AG04450 (cell line): ENCODE data around the gene METTL13. TPM values are rescaled to one million over a fixed set of nuclear protein-coding genes. Genes with fewer than 3 reads are reported as not detected.

Experiments used
- CTCF ChIA-PET: fragments of 300-600, 350-600 bp; formaldehyde crosslinking; extraction: SDS; loops from one replicate; lab custom pipeline; 2022; ENCODE audit warnings: antibody characterized with exemption, inconsistent platforms; lab: Charles Lee
- POLR2A ChIA-PET: fragments of 350-600 bp; formaldehyde crosslinking; extraction: SDS; loops from one replicate; lab custom pipeline; 2021; ENCODE audit warnings: antibody characterized with exemption, inconsistent platforms; lab: Yijun Ruan, JAX
- DNase-seq: peaks from one replicate; pipeline ENCODE4 v3.0.0-alpha.2; 2011; ENCODE audit warnings: low read depth, low spot score
- H3K27ac ChIP-seq: one replicate; pipeline ENCODE4 v1.5.1; 2012; ENCODE audit warnings: low read depth, low read length, control low read depth
- H3K27me3 ChIP-seq: one replicate; pipeline ENCODE4 v1.6.0; 2012; ENCODE audit warnings: low read length; ENCODE audit not compliant: control insufficient read depth, insufficient read depth
- H3K4me3 ChIP-seq: 2 replicates; pipeline ENCODE4 v1.5.1; 2011; ENCODE audit warnings: mild to moderate bottlenecking, low read depth, low read length, control low read depth
- H3K9me3 ChIP-seq: 2 replicates; pipeline ENCODE4 v1.5.1; 2012; ENCODE audit warnings: low read length; ENCODE audit not compliant: control insufficient read depth, insufficient read depth
- polyA plus RNA-seq: library from polyadenylated mRNA; depleted of rRNA; stranded (reverse); fragments of >200 nt; gene quantifications from 2 replicates; pipeline ENCODE4 v1.2.3, GENCODE V29; 2011
- TF ChIP-seq, protein P1 (sequence below): IDR thresholded peaks from 2 replicates; pipeline ENCODE4 v1.5.1; 2011; ENCODE audit warnings: low read depth, low read length, control low read depth, inconsistent platforms

Gene METTL13
- polyA plus RNA-seq, 1 experiment, result 32.0 TPM

DNA sequence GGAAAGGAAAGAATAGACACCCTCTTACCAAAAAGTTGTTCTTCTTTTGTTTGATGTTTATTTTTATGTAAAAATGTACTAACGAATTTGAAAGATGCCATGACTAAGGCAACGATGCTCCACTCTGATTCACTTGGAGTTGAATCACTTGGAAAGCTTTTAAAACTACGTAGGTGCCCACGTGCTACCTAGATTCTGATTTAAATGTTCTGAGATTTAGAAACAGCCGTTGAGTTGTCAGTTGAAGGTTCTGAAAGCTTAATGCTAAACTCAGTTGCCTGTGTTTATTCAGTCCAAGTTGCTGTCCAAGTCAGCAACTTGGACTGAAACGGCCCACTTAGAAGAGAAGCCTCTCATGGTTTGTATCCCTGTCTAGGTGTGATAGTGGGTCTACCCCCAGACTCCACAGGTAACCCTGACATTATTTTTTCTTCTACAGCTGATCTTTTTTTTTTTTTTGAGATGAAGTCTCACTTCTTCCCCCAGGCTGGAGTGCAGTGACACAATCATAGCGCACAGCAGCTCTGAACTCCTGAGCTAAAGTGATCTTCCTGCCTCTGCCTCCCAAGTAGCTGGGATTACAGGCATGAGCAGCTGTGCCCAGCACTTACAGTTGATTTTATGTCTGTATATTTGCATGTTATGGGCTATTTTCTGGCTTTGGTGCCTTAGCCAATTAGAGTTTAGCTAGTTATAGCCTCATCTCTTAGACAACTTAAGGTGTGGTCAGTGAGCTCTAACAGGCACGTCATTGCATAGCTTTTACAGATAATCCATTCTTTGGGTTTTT is 38.2 kb upstream of the METTL13 start:
- ChIA-PET POLR2A (interaction anchor here (0.5 to 4.9 kb wide), 13 partner anchors 9 to 1972 kb away, joined by 3 to 50 read pairs (median 5); partner anchors contain the start of gene METTL13), CTCF (interaction anchor here (0.6 to 3.1 kb wide), 12 partner anchors 11 to 611 kb away, joined by 3 to 16 read pairs (median 6); partner anchors contain the start of gene METTL13)
- peak; percentile 49 for DNase-seq
- Histone ChIP-seq H3K4me3 (peak overlapping the region; percentile 90), H3K27ac (peak overlapping the region; percentile 95), H3K9me3 (no peaks in the 10 kb centered on the region), H3K27me3 (no peaks in the 10 kb centered on the region)
- TF ChIP-seq, protein P1, sequence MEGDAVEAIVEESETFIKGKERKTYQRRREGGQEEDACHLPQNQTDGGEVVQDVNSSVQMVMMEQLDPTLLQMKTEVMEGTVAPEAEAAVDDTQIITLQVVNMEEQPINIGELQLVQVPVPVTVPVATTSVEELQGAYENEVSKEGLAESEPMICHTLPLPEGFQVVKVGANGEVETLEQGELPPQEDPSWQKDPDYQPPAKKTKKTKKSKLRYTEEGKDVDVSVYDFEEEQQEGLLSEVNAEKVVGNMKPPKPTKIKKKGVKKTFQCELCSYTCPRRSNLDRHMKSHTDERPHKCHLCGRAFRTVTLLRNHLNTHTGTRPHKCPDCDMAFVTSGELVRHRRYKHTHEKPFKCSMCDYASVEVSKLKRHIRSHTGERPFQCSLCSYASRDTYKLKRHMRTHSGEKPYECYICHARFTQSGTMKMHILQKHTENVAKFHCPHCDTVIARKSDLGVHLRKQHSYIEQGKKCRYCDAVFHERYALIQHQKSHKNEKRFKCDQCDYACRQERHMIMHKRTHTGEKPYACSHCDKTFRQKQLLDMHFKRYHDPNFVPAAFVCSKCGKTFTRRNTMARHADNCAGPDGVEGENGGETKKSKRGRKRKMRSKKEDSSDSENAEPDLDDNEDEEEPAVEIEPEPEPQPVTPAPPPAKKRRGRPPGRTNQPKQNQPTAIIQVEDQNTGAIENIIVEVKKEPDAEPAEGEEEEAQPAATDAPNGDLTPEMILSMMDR, result no peak

DNA sequence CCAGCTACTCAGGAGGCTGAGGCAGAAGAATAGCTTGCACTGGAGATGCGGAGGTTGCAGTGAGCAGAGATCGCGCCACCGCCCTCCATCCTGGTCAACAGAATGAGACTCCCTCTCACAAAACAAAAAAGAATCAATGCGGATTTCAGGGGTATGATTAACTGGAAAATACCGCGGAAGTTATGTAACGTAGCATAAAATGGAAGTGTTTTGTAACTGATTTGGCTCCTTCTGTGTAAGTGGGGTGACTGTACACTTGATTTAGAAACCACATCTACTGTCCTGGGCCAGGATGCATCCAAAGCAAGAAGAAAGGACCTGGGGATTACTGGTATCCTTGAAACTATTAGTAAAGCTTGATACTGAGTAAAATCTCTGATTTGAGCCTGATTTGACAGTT is 36.5 kb upstream of the METTL13 start:
- POLR2A ChIA-PET, result interaction anchor here (4.0 kb wide), 1 partner anchor 9 kb away, joined by 42 read pairs; no protein-coding TSS in a partner anchor
- Histone ChIP-seq H3K27me3 (no peaks in the 10 kb centered on the region), H3K9me3 (no peaks in the 10 kb centered on the region), H3K4me3 (no peak overlapping the region), H3K27ac (no peak overlapping the region)
- TF ChIP-seq, protein P1, result no peak
- CTCF ChIA-PET, result interaction anchor here (3.1 kb wide), 1 partner anchor 56 kb away, joined by 16 read pairs; no protein-coding TSS in a partner anchor
- no peak for DNase-seq

DNA sequence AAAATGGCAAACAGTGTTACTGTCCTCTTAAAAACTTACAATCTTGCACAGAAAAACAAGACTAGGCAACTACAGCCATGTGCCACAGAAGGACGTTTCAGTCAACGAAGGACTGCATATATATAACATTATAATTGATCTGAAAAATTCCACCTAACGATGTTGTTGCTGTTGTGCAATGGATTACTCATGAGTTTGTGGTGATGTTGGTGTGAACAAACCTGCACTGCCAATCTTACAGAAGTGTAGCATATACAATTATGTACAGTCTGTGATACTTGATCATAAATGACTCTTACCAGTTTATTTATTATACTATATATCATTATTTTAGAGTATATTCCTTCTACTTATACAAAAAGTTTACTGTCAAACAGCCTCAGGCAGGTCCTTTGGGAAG is 32.8 kb upstream of the METTL13 start:
- Histone ChIP-seq H3K27ac (no peak overlapping the region), H3K4me3 (no peak overlapping the region), H3K27me3 (no peaks in the 10 kb centered on the region), H3K9me3 (no peaks in the 10 kb centered on the region)
- POLR2A ChIA-PET, result no interaction called here
- CTCF ChIA-PET, result no interaction called here
- no peak for DNase-seq
- TF ChIP-seq, protein P1, result no peak

DNA sequence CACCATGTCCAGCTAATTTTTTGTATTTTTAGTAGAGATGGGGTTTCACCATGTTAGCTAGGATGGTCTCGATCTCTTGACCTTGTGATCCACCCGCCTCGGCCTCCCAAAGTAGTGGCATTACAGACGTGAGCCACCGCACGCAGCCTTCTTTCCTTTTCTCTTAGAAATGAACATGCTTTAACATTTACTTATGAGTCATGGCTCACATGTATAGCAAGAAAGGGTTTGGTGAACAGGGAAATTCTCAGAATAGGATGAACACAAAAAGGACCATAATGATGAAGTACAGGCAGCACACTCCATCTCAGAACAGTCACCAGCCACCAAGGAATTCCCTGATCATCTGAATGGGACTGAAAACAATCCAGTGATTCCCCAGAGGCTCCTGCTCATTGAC is 30.2 kb upstream of the METTL13 start:
- DNase-seq, result no peak
- ChIA-PET POLR2A (interaction anchor here (1.3 kb wide), 1 partner anchor 8 kb away, joined by 7 read pairs; no protein-coding TSS in a partner anchor), CTCF (interaction anchor here (0.6 to 1.0 kb wide), 2 partner anchors 51 to 106 kb away, joined by 3 to 5 read pairs; no protein-coding TSS in a partner anchor)
- H3K27ac ChIP-seq, result no peak overlapping the region
- TF ChIP-seq, protein P1, result no peak
- peaks cover 9% of the 10 kb centered on the region for H3K9me3 ChIP-seq
- no peaks in the 10 kb centered on the region for H3K27me3 ChIP-seq
- H3K4me3 ChIP-seq, result no peak overlapping the region

DNA sequence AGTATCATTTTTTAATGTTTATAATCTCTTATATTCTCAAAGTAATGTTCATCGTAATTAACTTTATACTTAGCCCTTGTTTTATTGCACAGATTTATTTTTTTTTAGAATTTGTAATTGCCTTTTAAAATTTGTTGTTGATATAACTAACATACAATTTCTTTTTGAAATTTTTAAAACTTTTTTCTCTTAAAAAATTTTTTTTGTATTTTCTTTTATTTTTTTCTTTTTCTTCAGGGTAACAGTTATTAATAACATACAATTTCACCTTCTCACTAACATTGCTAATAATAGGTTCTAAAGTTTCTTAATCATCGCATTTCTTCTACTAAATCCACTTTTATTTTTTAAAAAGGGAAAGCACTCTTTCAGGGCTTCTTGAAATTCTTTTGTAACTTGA is 28.3 kb upstream of the METTL13 start:
- TF ChIP-seq, protein P1, result no peak
- H3K27me3 ChIP-seq, result no peaks in the 10 kb centered on the region
- POLR2A ChIA-PET, result interaction anchor here (2.5 kb wide), 1 partner anchor 10 kb away, joined by 42 read pairs; the partner anchor contains the start of gene VAMP4
- H3K9me3 ChIP-seq, result peaks cover 12% of the 10 kb centered on the region
- no peak overlapping the region for H3K27ac ChIP-seq
- H3K4me3 ChIP-seq, result no peak overlapping the region
- no peak for DNase-seq
- CTCF ChIA-PET, result interaction anchor here (0.5 to 2.2 kb wide), 2 partner anchors 9 to 48 kb away, joined by 3 to 5 read pairs; no protein-coding TSS in a partner anchor
